Measurements from ENCODE around the gene PCBP3.

DNA sequence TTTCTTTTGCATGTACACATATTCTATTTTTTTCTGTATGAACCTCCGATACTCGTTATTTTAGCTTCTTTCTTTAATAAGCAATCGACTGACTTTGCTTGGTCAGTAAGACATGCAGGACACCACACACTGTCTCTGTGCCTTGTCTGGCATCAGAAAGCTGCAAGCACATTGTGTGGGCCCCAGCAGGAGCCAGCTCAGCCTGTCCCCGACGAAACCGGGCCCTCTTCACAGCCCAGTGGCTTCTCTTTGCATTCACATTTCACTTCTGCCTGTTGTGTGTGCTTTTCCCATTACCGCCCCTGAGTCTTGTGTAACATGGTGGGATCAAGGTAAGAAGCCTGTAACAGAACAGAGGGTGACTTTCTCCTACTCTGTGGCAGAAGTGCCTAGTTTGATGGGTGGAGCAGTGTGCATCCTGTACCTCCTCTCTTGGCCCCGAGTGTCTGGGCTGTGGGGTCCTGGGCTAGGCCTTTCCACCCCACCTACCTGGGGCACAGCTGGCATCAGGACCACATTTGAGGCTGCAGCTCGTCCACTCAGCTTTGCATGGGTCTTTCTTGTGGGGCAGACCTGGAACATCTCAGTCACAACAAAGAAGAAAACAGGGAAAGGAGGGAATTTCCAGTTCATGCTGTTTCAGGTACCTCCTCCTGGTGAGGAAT is 219.2 kb downstream of the PCBP3 start:
- no peak for TF ChIP-seq CTCF (conservative IDR thresholded peaks at IDR 0.05)
- no peak for TF ChIP-seq EZH2 (IDR thresholded peaks at IDR 0.05; ENCODE audit: low read depth)
